DOHH2 (cell line): Measurements from ENCODE around the gene FRY.

Experiments used
- H3F3A ChIP-seq: fragments of 200-600 bp; sonication (generic), shearing (Covaris generic); 2 replicates; pipeline ENCODE4 v1.6.0; 2016; ENCODE audit warnings: antibody characterized with exemption, mild to moderate bottlenecking; ENCODE audit not compliant: control insufficient read depth, insufficient read depth
- H3K27ac ChIP-seq: fragments of 200-600 bp; sonication (generic); 2 replicates; pipeline ENCODE4 v1.5.1; 2014; ENCODE audit warnings: low read depth, mild to moderate bottlenecking, low read length, moderate library complexity
- H3K27me3 ChIP-seq: fragments of 200-600 bp; sonication (generic); 2 replicates; pipeline ENCODE4 v1.6.1; 2014; ENCODE audit warnings: mild to moderate bottlenecking, low read length, mixed read lengths; ENCODE audit not compliant: control insufficient read depth
- H3K36me3 ChIP-seq: fragments of 200-600 bp; sonication (generic); 2 replicates; pipeline ENCODE4 v1.6.1; 2014; ENCODE audit warnings: mild to moderate bottlenecking, low read length, moderate library complexity, mixed read lengths; ENCODE audit not compliant: control insufficient read depth
- H3K4me1 ChIP-seq: fragments of 200-600 bp; sonication (generic); 2 replicates; pipeline ENCODE4 v1.6.1; 2014; ENCODE audit warnings: mild to moderate bottlenecking, low read length, mixed read lengths; ENCODE audit not compliant: control insufficient read depth
- H3K4me2 ChIP-seq: fragments of 200-600 bp; sonication (generic); 2 replicates; pipeline ENCODE4 v1.6.0; 2014; ENCODE audit warnings: mild to moderate bottlenecking, low read length, moderate library complexity
- H3K4me3 ChIP-seq: fragments of 200-600 bp; sonication (generic); 2 replicates; pipeline ENCODE4 v1.5.1; 2014; ENCODE audit warnings: mild to moderate bottlenecking, low read length, mixed read lengths
- H3K79me2 ChIP-seq: fragments of 200-600 bp; sonication (generic); 2 replicates; pipeline ENCODE4 v1.6.1; 2014; ENCODE audit warnings: mild to moderate bottlenecking, low read length, mixed read lengths; ENCODE audit not compliant: control insufficient read depth
- H3K9me2 ChIP-seq: fragments of 200-600 bp; sonication (generic); replicated peaks from 2 replicates; pipeline ENCODE4 v1.6.1; 2014; ENCODE audit warnings: mild to moderate bottlenecking, low read length, mixed read lengths; ENCODE audit not compliant: control insufficient read depth
- H3K9me3 ChIP-seq: fragments of 200-600 bp; sonication (generic); 2 replicates; pipeline ENCODE4 v1.6.1; 2014; ENCODE audit warnings: antibody characterized with exemption, low read length, mixed read lengths; ENCODE audit not compliant: control insufficient read depth, insufficient read depth
- H4K20me1 ChIP-seq: fragments of 200-600 bp; sonication (generic); 2 replicates; pipeline ENCODE4 v1.6.0; 2014; ENCODE audit warnings: low read depth, mild to moderate bottlenecking, antibody characterized with exemption, low read length, moderate library complexity; ENCODE audit not compliant: control insufficient read depth, insufficient read depth
- EZH2phosphoT487 ChIP-seq: fragments of 200-600 bp; sonication (generic); IDR thresholded peaks from 2 replicates; pipeline ENCODE4 v1.6.1; 2017; ENCODE audit warnings: borderline replicate concordance, mild to moderate bottlenecking, antibody characterized with exemption, low read length, moderate library complexity, mixed read lengths
- TF ChIP-seq, protein P1 (sequence below): fragments of 200-600 bp; sonication (generic); IDR thresholded peaks from one replicate; pipeline ENCODE4 v1.5.1; 2014; ENCODE audit warnings: antibody characterized with exemption, mild to moderate bottlenecking, low read depth, low read length; ENCODE audit not compliant: poor library complexity, severe bottlenecking

Gene FRY

DNA sequence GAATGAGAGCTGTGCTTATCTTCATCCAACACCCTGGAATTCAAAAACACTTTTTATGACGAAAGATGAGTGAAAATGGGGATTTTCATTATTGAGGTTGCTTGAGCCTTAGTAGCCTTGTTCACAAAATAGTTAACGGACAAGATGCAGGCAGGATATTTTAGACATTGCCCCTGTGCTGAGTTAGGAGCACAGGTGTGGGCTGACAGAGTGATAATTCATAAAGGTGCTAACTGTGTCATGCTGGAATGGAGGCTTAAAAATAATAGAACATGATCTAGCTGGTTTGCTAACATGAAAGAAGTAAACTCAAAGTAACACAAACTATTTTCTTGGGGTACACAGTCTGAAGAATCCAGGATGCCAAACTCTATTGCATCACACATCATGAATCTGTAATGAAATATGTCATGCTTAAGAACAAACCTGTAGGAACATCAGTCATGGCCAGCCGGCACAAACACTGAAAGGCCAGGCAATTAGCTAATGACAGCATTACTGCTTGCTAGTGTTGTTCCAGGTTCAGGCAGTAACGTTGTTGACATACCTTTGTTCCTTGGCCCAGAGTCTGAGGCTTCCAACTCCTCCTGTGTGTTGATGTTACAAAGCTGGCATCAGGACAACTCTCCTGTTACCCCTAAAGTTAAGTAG is 55.3 kb downstream of the FRY start:
- H3K27ac ChIP-seq, result no peak overlapping the region
- no peaks in the 10 kb centered on the region for H3F3A ChIP-seq
- H3K27me3 ChIP-seq, result no peaks in the 10 kb centered on the region
- no peaks in the 10 kb centered on the region for H3K4me1 ChIP-seq
- no peaks in the 10 kb centered on the region for H3K79me2 ChIP-seq
- H3K4me3 ChIP-seq, result no peak overlapping the region
- no peak for TF ChIP-seq EZH2phosphoT487
- TF ChIP-seq, protein P1, sequence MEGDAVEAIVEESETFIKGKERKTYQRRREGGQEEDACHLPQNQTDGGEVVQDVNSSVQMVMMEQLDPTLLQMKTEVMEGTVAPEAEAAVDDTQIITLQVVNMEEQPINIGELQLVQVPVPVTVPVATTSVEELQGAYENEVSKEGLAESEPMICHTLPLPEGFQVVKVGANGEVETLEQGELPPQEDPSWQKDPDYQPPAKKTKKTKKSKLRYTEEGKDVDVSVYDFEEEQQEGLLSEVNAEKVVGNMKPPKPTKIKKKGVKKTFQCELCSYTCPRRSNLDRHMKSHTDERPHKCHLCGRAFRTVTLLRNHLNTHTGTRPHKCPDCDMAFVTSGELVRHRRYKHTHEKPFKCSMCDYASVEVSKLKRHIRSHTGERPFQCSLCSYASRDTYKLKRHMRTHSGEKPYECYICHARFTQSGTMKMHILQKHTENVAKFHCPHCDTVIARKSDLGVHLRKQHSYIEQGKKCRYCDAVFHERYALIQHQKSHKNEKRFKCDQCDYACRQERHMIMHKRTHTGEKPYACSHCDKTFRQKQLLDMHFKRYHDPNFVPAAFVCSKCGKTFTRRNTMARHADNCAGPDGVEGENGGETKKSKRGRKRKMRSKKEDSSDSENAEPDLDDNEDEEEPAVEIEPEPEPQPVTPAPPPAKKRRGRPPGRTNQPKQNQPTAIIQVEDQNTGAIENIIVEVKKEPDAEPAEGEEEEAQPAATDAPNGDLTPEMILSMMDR, result no peak
- no peaks in the 10 kb centered on the region for H4K20me1 ChIP-seq
- no peaks in the 10 kb centered on the region for H3K9me3 ChIP-seq
- H3K9me2 ChIP-seq, result no peaks in the 10 kb centered on the region
- peaks cover 71% of the 10 kb centered on the region for H3K36me3 ChIP-seq
- H3K4me2 ChIP-seq, result no peak overlapping the region

- H3K9me2 ChIP-seq, result no peaks in the 10 kb centered on the region
- H3K9me3 ChIP-seq, result no peaks in the 10 kb centered on the region
- H3K4me1 ChIP-seq, result no peaks in the 10 kb centered on the region
- H3K4me2 ChIP-seq, result no peak overlapping the region
- H3K4me3 ChIP-seq, result no peak overlapping the region
- no peaks in the 10 kb centered on the region; the same call in 1 of the 2 replicates for H3K79me2 ChIP-seq
- no peaks in the 10 kb centered on the region for H3F3A ChIP-seq
- H4K20me1 ChIP-seq, result no peaks in the 10 kb centered on the region
- H3K27me3 ChIP-seq, result no peaks in the 10 kb centered on the region
- no peak overlapping the region for H3K27ac ChIP-seq
- H3K36me3 ChIP-seq, result peaks cover 74% of the 10 kb centered on the region
- TF ChIP-seq, protein P1, result no peak
- no peak for TF ChIP-seq EZH2phosphoT487
These were observed 56.6 kb downstream of the FRY start for GRCh38 chr13:32087955-32088747.

GRCh38 chr13:32092496-32092895 is 60.9 kb downstream of the FRY start:
- H3K27ac ChIP-seq, result no peak overlapping the region
- H3K9me3 ChIP-seq, result no peaks in the 10 kb centered on the region
- H3K27me3 ChIP-seq, result no peaks in the 10 kb centered on the region

More at GRCh38 chr13:32092496-32092895, 60.9 kb downstream of the FRY start:
- Histone ChIP-seq H3F3A (no peaks in the 10 kb centered on the region), H3K4me1 (no peaks in the 10 kb centered on the region), H4K20me1 (no peaks in the 10 kb centered on the region), H3K79me2 (peaks cover 18% of the 10 kb centered on the region), H3K4me3 (no peak overlapping the region), H3K9me2 (no peaks in the 10 kb centered on the region), H3K36me3 (peaks cover 38% of the 10 kb centered on the region), H3K4me2 (no peak overlapping the region)
- TF ChIP-seq, protein P1, result no peak
- no peak for TF ChIP-seq EZH2phosphoT487
